GM21529 (cell line): ENCODE measurements around the gene CCDC92B.

ENCODE experiments used
- ATAC-seq: cut with Tn5 transposase; IDR thresholded peaks from one replicate; pipeline ENCODE4 v1.9.1; 2021; ENCODE audit not compliant: unreplicated experiment

CCDC92B gene

DNA sequence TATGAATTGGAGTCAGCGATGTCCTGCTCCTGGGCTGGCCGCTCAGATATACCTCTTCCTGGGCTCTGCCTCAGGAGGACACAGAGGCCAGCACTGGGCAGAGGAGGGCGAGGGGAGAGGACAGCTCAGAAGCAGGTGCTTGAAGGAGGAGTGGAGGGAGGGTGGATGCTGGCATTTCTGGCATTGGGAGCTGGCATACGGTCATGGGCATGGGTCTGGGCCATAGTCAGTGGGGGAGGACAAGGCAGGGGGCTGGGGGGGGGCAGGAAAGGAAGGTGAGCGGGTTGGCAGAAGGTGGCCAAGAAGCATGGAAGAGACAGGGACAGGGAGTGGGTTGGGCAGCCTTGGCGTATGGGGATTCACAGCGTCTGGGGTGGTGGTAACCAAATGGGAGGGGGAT is 30.1 kb upstream of the CCDC92B start:
- ATAC-seq = no peak

- ATAC-seq = no peak
Measured at GRCh38 chr17:2778489-2778888, 29.0 kb upstream of the CCDC92B start.

GRCh38 chr17:2777242-2777867 is 27.9 kb upstream of the CCDC92B start:
- ATAC-seq = no peak

GRCh38 chr17:2776589-2777241 is 27.3 kb upstream of the CCDC92B start:
- no peak for ATAC-seq

- no peak for ATAC-seq
Measured at GRCh38 chr17:2775206-2775605, 25.8 kb upstream of the CCDC92B start.

- ATAC-seq = no peak
Measured at GRCh38 chr17:2770129-2770528, 20.7 kb upstream of the CCDC92B start.

DNA sequence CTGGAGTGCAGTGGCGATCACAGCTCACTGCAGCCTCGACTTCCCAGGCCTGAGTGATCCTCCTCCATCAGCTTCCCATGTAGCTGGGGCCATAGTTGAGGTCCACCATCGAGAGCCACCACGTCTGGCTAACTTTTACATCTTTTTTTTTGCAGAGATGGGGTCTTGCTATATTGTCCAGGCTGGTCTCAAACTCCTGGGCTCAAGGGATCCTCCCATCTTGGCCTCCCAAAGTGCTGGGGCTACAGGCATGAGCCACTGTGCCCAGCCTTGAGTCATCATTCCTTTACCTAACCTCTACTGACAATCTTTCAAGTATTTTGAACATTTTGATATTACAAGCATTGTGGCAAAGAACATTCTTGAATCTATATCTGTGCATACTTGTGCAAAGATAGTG is 9.4 kb upstream of the CCDC92B start:
- no peak for ATAC-seq

GRCh38 chr17:2755891-2756724 is 6.7 kb upstream of the CCDC92B start:
- ATAC-seq = no peak

DNA sequence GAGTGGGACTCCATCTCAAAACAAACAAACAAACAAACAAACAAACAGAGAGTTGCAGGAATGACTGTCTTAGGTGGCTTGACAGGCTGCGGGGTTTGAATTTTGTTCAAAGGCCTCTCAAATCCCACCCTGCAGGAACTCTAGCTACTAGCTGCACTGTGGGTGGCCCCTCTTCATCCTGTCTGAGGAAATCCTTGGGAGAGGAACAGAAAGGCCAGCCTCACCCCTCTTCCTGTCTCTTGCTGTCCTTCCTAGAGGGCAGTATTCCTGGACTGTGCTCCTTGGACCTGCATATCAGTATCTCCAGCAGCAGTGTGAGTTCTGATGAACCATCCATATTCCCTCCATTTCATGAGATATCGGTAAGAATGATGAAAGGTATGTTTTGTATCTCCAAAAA is 2.0 kb upstream of the CCDC92B start:
- ATAC-seq = no peak

DNA sequence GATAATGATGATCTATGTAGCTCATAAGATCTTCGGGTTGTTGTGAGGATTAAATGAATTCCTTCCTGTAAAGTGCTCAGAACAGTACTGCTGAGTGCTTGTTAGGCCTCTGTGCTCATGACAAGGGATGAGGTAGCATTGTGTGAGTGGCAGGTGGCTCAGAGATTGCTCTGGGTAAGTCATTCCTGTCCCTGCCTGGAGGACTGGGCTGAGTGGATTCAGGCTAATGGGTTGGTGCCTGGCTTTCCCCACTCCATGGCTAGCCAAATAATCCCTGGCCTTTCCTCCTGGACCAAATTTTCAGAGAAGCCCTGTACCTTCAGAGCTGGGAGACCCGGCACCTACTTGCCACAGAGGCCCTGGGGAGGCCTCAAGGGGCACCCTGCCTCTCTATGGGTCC is 1.3 kb upstream of the CCDC92B start:
- no peak for ATAC-seq

GRCh38 chr17:2749784-2750181 is 331 bp upstream of the CCDC92B start:
- no peak for ATAC-seq

- ATAC-seq = no peak
Measured at GRCh38 chr17:2745317-2746037, 4.0 kb downstream of the CCDC92B start.

- no peak for ATAC-seq
Measured at GRCh38 chr17:2737693-2738092, 11.8 kb downstream of the CCDC92B start.

- no peak for ATAC-seq
Measured at GRCh38 chr17:2736956-2737355, 12.5 kb downstream of the CCDC92B start.

GRCh38 chr17:2735896-2736295 is 13.6 kb downstream of the CCDC92B start:
- ATAC-seq = no peak

GRCh38 chr17:2734939-2735338 is 14.5 kb downstream of the CCDC92B start:
- no peak for ATAC-seq

DNA sequence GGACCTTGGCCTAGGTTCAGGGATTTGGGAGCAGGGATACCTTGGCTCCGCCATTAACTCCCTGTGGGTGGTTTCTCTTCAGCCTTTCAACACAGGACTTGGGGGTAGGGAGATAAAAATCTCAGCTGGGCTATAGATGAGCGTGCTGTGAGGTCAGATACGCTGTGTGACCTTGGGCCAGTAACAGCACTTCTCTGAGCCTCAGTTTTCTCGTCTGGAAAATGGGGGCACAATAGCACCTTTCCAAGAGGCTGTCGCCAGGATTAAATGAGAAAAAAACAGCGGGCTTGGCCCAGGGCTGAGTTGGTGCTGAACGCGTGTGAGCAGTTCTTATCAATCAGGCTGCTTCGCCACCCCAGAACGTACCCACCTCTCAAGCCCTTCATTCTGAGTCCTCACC is 17.6 kb downstream of the CCDC92B start:
- no peak for ATAC-seq

- no peak for ATAC-seq
Measured at GRCh38 chr17:2730764-2731353, 18.6 kb downstream of the CCDC92B start.

GRCh38 chr17:2724784-2725164 is 24.7 kb downstream of the CCDC92B start:
- ATAC-seq = no peak

GRCh38 chr17:2723997-2724783 is 25.3 kb downstream of the CCDC92B start:
- no peak for ATAC-seq
